ENCODE measurements around the gene TCP10L.

Gene TCP10L

GRCh38 chr21:32525282-32525681, 60.0 kb downstream of the TCP10L start:
- H3K27me3 ChIP-seq (replicated peaks; ENCODE audit: insufficient read depth, low read length): no peaks in the 10 kb centered on the region
- H3K36me3 ChIP-seq (replicated peaks; ENCODE audit: insufficient read depth, low read length): no peaks in the 10 kb centered on the region
- H3K27ac ChIP-seq (ENCODE audit: low read length): no peak overlapping the region
- H4K20me1 ChIP-seq (ENCODE audit: insufficient read depth, low read length): no peaks in the 10 kb centered on the region
- no peak overlapping the region for H3K9ac ChIP-seq (ENCODE audit: low read length)
- no peak overlapping the region for H2AFZ ChIP-seq (ENCODE audit: low read length)
- no peak overlapping the region for H3K4me3 ChIP-seq (ENCODE audit: low read length)
- H3K9me2 ChIP-seq (replicated peaks; ENCODE audit: insufficient read depth, low read length): no peaks in the 10 kb centered on the region
- no peaks in the 10 kb centered on the region for H3K9me3 ChIP-seq (replicated peaks; ENCODE audit: insufficient read depth, low read length)
- no peaks in the 10 kb centered on the region for H3K4me1 ChIP-seq (ENCODE audit: low read length)
- H3K4me2 ChIP-seq (ENCODE audit: low read depth, low read length): no peak overlapping the region
- no peaks in the 10 kb centered on the region for H3F3A ChIP-seq (ENCODE audit: insufficient read depth, low read length)
- H3K79me2 ChIP-seq (ENCODE audit: low read length): no peaks in the 10 kb centered on the region
- peak; percentile 3 for DNase-seq
- TF ChIP-seq EZH2phosphoT487 (IDR thresholded peaks at IDR 0.05; ENCODE audit: low read length) (no peak), EZH2 (optimal IDR thresholded peaks at IDR 0.05; ENCODE audit: low read depth, low read length) (no peak), CTCF (IDR thresholded peaks at IDR 0.05; ENCODE audit: low read length) (no peak)

DNA sequence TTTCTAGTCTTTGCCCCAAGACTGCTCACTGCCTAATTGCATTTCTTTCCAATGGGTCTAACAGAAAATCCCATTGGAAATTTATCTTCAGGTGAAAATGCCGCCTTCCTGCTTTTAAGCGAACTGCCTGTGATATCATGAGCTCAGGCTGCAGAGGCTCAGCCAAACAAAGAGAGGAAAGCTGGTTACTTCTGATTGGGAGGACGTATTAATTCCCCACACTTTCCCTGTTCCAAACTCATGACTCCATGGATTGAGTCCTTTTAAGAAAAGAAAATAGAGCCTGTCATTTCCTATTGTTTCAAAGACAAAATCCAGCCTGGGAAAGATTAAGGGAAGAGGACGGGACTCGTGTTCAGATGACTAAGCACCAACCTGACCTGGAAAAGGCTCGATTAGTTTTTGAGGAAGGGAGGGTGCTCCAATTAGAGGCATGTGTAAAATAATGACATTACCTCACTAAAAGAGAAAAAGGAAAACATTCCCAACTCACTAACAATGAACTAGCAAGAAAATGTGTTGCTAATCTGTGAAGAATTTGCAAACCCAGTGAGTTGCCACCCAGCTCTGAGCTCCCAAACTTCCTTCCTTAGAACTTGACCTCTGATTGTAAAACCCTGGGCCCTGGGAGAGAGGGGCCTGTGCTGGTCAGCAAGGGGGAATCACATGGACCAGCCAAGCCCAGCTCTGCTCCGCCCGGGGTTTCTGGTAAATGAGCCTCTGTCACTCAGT, 61.2 kb downstream of the TCP10L start:
- DNase-seq: peak; percentile 4
- Histone ChIP-seq H3K36me3 (replicated peaks; ENCODE audit: insufficient read depth, low read length) (no peaks in the 10 kb centered on the region), H3K4me2 (ENCODE audit: low read depth, low read length) (no peak overlapping the region), H3K9me3 (replicated peaks; ENCODE audit: insufficient read depth, low read length) (no peaks in the 10 kb centered on the region), H3K27me3 (replicated peaks; ENCODE audit: insufficient read depth, low read length) (no peaks in the 10 kb centered on the region), H3F3A (ENCODE audit: insufficient read depth, low read length) (no peaks in the 10 kb centered on the region), H3K27ac (ENCODE audit: low read length) (no peak overlapping the region), H3K4me3 (ENCODE audit: low read length) (no peak overlapping the region), H3K9ac (ENCODE audit: low read length) (no peak overlapping the region), H3K9me2 (replicated peaks; ENCODE audit: insufficient read depth, low read length) (no peaks in the 10 kb centered on the region), H4K20me1 (ENCODE audit: insufficient read depth, low read length) (no peaks in the 10 kb centered on the region), H3K4me1 (ENCODE audit: low read length) (no peaks in the 10 kb centered on the region), H2AFZ (ENCODE audit: low read length) (no peak overlapping the region), H3K79me2 (ENCODE audit: low read length) (no peaks in the 10 kb centered on the region)
- TF ChIP-seq CTCF (IDR thresholded peaks at IDR 0.05; ENCODE audit: low read length): no peak
- no peak for TF ChIP-seq EZH2 (optimal IDR thresholded peaks at IDR 0.05; ENCODE audit: low read depth, low read length)
- no peak for TF ChIP-seq EZH2phosphoT487 (IDR thresholded peaks at IDR 0.05; ENCODE audit: low read length)

All from MM.1S (cell line).